Measurements from ENCODE around the gene SMARCD3. TPM values are rescaled to one million over a fixed set of nuclear protein-coding genes. Genes with fewer than 3 reads are reported as not detected.
A peak's percentile ranks its signal among the peaks of the same experiment; 100 is the strongest.

SMARCD3 gene
- total and polyA plus RNA-seq, 9 of the 15 experiments (the other 6 are each of a cell fraction or from before 2014, with no cell fraction given) = 0.43 to 3.6 (median 2.6) TPM

DNA sequence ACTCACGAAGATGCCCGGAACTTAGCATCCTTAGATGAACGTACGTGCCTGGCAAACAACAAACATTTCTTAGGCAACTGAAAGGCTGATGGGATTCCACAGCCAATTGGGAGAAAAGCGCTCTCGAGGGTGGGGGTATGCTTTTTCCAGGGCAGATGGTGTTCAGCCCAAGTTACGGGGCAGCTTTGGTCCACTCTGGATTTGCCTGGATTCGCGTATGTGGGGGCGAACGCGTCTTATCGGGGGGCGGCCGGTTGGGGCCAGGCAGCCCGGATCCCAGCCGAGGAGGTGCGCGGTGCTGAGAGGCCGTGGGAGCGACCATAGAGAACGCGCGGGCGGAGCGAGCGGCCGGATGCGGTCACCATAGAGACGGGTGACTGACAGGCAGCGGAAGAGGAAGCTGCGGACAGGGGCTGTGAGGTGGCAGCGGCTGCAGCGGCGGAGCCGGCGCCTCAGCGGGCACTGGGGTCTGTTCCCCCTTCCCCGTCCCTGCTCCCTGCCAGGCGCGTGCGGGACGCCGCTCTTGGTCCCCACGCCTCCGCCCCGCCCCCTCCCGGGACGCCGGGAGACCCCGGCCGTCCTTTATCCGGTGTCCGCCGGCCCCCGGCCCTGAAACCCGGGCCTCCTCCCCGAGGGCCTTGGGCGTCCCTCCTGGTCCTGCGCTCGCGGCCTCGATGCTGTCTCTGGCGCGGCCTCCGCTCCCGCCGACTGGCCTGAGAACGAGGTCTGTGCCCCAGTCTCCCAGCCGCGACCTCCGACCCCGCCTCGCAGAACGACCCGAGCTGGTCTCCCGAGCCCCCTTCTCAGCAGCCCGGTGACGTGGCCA lies 16.2 kb downstream of the SMARCD3 start, which contains the start of gene CHPF2 (continued):
- no peak for TF ChIP-seq PCBP2 (IDR thresholded peaks at IDR 0.05; ENCODE audit: low read depth, low read length, poor library complexity, severe bottlenecking)
- no peak for TF ChIP-seq ASH1L (IDR thresholded peaks at IDR 0.05; ENCODE audit: borderline replicate concordance, low read depth, partially characterized antibody)
- TF ChIP-seq TEAD2 (tag; IDR thresholded peaks at IDR 0.05) = no peak
- TF ChIP-seq MEF2A (IDR thresholded peaks at IDR 0.05; ENCODE audit: control insufficient read depth, low read depth, low read length) = no peak
- peak; percentile 92 for TF ChIP-seq ATF6 (CRISPR knock-in tag; IDR thresholded peaks at IDR 0.05)
- TF ChIP-seq, protein P1, sequence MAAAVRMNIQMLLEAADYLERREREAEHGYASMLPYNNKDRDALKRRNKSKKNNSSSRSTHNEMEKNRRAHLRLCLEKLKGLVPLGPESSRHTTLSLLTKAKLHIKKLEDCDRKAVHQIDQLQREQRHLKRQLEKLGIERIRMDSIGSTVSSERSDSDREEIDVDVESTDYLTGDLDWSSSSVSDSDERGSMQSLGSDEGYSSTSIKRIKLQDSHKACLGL (CRISPR knock-in tag; IDR thresholded peaks at IDR 0.05; ENCODE audit: borderline replicate concordance, poor library complexity, severe bottlenecking) = no peak
- 0 out of 4 replicates have a peak, but pooled peaks of 1 of the 2 experiments have one; percentile 49 for TF ChIP-seq FOXA3 (CRISPR knock-in tag; conservative IDR thresholded peaks at IDR 0.05 in 1 of 2, IDR thresholded peaks at IDR 0.05 in 1 of 2)
- no peak for TF ChIP-seq ZNF263 (CRISPR knock-in tag; IDR thresholded peaks at IDR 0.05; ENCODE audit: borderline replicate concordance)
- peak; percentile 66 for TF ChIP-seq HCFC1 (IDR thresholded peaks at IDR 0.05; ENCODE audit: low read depth, low read length)
- TF ChIP-seq ZNF23 (CRISPR knock-in tag; IDR thresholded peaks at IDR 0.05) = no peak
- TF ChIP-seq, protein P2, sequence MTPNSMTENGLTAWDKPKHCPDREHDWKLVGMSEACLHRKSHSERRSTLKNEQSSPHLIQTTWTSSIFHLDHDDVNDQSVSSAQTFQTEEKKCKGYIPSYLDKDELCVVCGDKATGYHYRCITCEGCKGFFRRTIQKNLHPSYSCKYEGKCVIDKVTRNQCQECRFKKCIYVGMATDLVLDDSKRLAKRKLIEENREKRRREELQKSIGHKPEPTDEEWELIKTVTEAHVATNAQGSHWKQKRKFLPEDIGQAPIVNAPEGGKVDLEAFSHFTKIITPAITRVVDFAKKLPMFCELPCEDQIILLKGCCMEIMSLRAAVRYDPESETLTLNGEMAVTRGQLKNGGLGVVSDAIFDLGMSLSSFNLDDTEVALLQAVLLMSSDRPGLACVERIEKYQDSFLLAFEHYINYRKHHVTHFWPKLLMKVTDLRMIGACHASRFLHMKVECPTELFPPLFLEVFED (CRISPR knock-in tag; conservative IDR thresholded peaks at IDR 0.05) = no peak
- no peak for TF ChIP-seq KAT8 (IDR thresholded peaks at IDR 0.05; ENCODE audit: low read depth)
- no peak for TF ChIP-seq NCOA1 (IDR thresholded peaks at IDR 0.05; ENCODE audit: low read depth)
- TF ChIP-seq EGR1 (conservative IDR thresholded peaks at IDR 0.05) = peak; percentile 81
- no peak for TF ChIP-seq FOSL1 (tag; conservative IDR thresholded peaks at IDR 0.05)
- no peak for TF ChIP-seq MBD1 (CRISPR knock-in tag; IDR thresholded peaks at IDR 0.05)
- no peak for TF ChIP-seq CHD4 (IDR thresholded peaks at IDR 0.05; ENCODE audit: insufficient read depth, insufficient replicate concordance, low read depth, low read length, poor library complexity, severe bottlenecking)
- TF ChIP-seq PHB2 (IDR thresholded peaks at IDR 0.05; ENCODE audit: low read depth) = no peak
- no peak for TF ChIP-seq ZNF3 (CRISPR knock-in tag; IDR thresholded peaks at IDR 0.05)
- no peak for TF ChIP-seq XRCC3 (IDR thresholded peaks at IDR 0.05)
- TF ChIP-seq MYC (IDR thresholded peaks at IDR 0.05; ENCODE audit: low read depth, low read length) = 0 out of 2 replicates have a peak, but pooled peaks have one; percentile 34
- no peak for TF ChIP-seq MYC (CRISPR knock-in tag; IDR thresholded peaks at IDR 0.05; ENCODE audit: borderline replicate concordance, low read depth)

Measured in K562 (cell line).